Glomerular visceral epithelial cell (primary cell): ENCODE measurements around the gene ARL15.

Source experiments
- DNase-seq: peaks from one replicate; pipeline ENCODE4 v3.0.0-alpha.2; 2016; ENCODE audit errors: extremely low spot score

Gene ARL15

DNA sequence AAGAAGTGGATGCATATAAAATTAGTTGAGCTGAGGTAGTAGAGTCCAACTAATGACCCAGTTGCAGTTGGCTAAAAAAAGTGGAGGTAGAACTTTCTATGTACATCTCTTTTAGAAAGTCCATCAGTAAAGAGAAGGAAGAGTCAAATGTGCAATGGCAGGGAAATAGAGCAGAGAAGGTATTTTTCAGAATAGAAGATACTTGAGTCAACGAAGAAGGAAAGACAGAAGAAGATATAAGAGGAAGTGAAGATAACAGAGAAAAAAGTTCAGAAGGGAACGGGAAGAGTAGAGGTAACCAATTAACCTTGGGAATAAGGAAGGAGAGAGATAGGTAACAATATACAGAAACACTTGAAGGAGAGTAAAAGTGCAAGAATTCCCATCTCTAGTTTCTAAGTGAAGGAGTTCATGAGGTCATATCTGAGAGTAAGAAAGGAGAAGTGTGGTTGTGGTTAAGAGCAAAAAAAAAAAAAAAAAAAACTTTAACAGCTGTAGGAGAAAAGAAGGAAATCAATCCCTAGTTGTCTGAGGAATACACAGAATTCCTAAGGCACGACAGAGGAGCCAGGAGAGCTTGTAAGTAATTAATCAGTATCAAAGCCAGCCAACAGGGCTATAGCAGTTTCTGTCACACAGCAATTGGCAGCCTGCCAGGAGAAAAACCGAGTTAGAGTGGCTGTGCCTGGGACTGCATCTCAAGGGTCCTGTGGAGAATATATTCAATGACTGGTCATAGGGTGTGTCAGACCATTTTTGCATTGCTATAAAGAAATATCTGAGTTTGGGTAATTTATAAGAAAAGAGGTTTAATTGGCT is 61.0 kb downstream of the ARL15 start:
- DNase-seq: peak; percentile 71

DNA sequence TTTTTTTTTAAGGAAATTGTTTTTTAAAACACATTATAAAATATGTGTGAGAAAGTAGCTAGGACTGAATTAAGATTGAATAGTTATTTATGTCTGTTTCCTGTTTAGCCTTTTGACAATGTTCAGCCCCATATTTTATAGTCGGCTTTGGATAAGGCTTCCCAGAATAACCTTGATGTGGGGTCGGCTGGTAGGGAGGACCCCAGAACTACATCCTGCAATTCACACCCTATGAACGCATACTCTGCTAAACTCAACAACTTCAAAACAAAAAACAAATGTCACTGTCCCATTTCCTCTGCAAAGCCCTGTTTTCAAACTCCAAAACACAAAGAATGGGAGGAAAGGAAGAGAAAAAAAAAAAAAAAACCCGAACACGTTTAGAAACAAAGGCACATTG is 63.1 kb downstream of the ARL15 start:
- no peak for DNase-seq

DNA sequence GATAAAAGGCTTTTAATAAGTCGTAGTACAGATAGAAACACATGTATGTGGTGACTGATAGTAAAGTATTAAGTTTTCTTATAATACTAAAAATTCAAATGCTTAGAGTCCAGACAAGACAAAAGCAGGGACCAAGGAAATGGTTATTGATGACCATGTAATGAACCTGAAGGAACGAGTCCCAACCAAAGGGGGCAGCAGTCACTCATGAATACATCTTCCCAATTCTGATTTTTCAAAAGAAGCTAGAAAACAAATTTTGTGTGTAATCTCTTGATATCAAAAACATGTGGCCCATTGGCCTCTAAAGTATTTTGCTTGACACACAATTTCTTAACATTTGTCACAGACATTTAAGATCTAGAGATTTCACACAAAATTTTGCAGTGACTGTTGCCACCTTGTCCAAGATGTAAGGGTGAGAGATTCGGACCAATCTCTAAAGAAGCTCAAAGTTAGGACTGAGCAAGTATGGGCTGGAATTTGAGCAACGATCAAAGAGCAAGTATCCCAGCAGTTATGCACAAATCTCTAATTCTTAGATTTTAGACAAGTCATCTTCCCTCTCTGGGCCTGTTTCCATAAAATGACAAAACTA is 66.8 kb downstream of the ARL15 start:
- DNase-seq: peak; percentile 48

GRCh38 chr5:54242297-54242696 is 68.1 kb downstream of the ARL15 start:
- no peak for DNase-seq

DNA sequence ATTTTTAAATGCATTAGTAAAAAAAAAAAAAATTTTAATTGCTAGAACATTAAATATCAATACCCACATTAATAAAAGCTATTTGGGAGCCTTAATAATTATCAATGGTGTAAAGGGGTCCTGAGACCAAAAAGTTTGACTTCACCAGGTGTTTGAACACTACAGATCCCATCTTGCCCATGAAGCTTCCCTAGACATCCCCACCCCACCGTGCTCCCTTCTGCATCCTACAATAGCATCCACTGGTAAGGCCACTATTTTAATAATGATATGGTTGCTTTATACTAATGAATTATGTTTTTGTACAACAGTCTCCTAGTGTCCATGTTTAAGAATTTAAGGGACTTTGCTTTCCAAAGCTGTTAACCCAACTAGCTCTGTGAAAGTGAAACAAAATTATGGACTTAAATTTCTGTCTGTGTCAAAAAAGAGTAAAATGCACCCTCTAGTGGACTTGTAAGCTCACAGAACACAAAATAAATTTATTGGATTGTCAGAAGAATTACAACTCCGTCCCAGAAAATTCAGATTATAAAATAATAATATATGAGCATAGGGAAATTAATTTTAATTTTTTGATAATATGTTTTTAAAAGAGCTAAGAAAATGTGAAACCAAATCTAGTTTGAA is 76.0 kb downstream of the ARL15 start:
- peak; percentile 44 for DNase-seq

DNA sequence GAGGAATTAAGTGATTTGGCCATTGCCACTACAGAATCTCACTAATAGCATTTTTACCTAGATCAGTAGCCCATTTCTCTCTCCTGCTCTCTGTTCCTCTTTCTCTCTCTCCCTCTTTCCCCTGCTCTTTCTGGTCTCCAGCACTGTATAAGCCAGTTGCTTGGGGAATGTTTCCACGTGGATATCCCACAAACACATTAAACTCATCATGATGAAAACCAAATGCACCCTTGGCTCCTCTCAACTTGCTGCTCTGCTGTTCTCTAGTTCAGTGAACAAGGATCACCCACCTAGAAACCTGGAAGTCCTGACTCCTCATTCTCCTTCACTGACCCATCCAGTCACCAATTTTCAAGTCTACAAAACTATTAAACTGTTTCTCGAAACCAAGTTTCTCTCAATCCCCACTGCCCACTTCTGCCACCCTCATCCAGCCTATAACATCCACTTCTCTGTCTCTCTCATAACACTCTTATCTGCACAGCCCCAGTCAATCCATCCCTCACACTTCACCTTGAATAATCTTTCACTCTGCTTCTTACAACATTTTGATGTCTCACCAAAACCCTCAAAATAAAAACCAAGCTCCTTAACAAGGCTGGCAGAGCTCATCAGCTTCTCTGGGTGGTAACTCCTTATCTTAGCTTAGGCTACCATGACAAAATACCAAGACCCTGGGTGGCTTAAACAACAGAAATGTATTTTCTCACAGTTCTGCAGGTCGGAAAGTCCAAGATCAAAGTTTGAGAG is 79.3 kb downstream of the ARL15 start:
- no peak for DNase-seq

DNA sequence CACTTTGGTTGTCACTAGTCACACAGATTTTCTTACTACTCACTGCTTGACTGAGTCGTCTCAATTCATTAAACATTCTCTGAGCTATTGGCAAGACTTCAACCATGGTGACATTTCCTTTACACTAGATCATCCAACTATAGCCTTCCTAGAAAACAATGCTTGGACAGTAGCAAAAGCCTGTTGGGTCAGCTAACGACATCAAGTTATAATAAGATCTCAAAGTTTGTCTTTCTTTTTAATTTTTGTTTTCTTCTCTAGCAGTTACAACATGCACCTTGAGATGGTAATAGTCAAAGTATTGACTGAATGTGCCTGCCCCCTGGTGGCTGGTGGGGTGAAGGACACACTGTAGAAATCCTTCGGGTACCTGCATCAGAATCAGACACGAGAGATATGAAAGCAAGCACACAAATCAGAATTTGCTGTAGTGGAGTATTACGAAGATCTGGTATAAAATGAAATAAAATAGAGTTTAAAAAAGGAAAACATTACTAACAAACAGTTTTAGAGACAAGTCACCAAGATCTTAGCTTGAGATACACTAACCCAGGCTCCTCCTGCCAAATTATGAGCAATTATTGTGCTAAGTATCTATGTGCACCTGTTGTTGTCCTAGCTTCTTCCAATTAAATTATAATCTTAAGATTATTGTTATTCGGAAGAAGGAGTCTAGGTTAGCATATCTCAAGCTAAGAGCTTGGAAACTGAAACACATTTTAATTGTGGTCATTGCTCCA is 81.2 kb downstream of the ARL15 start:
- peak; percentile 58 for DNase-seq

DNA sequence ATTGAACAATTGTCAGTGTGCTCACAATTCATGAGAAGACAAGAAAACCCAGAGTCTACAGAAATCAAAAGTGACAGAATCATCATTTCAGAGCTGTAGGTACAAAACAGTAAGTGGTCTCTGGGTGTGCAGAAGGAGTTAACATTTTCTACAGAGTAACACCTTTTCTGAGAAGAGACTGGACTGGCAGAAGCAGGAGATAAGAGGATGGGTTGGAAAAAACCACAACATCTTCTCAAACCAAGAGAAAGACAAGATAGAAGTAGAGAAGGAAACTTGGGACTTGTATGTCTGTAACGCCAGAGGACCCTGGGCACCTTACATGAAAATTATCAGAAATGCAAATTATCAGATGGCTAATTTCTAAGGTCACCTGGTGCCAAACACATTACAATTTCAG is 82.6 kb downstream of the ARL15 start:
- DNase-seq: no peak

DNA sequence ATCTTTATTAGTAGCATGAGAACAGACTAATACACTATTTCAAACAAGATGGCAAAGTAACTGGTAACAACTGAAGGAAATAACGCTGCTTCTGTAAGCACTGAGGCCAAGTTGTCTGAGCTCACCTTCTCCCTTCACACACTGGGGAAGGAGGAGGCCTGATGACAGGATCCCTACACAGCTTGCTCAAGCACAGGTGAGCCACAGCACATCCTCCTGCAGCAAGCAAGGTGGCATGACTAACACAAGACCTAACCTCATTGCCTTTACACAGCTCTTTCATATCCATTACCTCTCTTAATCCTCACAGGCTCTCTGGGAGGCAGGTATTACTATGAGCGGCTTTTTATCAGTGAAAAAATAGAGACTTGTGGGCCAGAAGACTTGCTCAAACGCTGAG is 83.3 kb downstream of the ARL15 start:
- DNase-seq: no peak

GRCh38 chr5:54226215-54226614 is 84.2 kb downstream of the ARL15 start:
- peak; percentile 19 for DNase-seq

GRCh38 chr5:54224103-54224826 is 86.1 kb downstream of the ARL15 start:
- DNase-seq: no peak

DNA sequence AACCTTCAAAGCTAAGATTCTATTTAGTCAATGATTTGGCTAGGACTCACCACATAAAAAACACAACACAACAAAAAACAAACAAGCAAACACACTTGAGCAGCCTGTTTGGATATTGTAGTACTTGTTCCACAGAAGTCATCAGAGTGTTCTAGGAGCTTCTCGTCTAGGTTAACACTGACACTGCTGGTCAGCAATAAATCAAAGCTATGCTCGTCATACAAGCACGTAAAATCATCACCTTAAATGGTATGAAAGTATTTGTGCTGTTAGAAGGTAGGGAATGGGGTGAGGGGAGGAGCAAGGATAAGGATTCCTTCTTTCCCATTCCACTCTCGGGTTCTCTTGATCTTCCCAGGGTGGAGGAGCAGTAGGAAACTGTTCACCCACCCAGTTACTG is 88.0 kb downstream of the ARL15 start:
- DNase-seq: no peak

- no peak for DNase-seq
Measured at GRCh38 chr5:54221135-54221534, 89.2 kb downstream of the ARL15 start.

DNA sequence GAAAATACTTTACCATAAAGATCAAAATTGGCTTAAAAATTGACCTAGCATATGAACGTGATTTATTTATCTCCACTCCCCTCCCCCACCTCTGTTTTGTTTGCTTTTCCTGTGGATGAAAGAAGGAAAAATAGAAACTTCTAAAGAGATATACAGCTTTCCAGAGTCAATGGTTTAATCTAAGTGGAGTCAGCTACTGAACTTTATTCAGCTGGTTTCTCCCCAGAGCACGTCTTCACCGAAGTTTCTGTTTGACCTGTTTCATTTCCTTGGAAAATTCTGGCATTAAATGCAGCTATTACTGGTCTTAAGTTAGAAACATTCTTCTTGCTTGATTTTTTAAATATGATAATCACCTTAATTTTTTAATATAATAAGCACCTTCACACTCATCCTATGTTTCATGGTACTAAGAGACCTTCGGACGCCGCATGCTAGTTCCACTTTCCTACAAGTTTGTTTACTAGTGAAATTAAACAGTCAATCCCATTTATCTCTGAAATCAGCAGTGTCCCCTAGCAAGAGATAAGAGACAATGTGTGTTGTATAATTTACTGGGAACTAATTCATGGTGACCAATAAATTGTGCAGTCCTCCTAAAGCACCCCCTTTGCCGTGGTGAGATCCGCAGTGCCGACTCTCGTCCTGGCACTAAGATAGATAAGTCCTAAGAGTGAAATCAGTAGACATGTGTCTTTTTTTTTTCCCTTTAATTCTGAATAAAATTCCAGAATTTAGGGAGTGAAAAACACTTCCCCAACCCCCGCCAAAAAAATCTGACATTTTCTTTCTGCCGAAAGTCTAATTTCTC is 89.9 kb downstream of the ARL15 start:
- DNase-seq: no peak

DNA sequence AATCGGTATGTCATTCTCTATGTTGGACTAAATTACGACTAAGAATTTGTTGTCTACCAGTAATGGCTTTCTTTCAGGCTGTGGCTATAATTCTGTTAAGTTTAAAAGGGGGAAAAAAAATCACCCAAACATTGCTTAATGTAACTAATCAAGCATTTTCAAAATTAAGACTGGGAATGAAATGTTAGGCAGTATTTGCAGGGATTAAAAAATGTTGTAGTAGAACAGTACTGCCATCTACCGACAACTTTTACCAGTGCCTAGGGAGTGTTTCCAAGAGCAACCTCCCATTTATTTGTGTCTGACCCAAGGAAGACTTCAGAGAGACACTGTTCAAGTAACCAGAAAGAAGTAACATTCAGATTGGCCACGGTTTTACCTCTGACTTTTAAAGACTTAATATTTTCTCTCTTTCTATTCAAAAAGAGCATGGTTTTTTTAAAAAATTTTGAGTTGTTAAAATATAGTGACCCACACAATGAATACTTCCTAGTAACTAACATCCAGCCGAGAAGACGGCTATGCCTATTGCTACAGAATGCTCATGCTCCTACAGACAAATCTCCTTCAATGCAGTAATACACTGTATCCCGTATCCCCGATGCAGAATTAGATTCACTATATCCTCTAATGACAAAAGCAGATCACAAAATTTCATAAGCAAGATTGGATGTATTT is 92.4 kb downstream of the ARL15 start:
- peak; percentile 71 for DNase-seq

- no peak for DNase-seq
Measured at GRCh38 chr5:54215233-54215736, 95.1 kb downstream of the ARL15 start.

- no peak for DNase-seq
Measured at GRCh38 chr5:54214722-54215121, 95.7 kb downstream of the ARL15 start.

GRCh38 chr5:54212331-54212730 is 98.0 kb downstream of the ARL15 start:
- no peak for DNase-seq

DNA sequence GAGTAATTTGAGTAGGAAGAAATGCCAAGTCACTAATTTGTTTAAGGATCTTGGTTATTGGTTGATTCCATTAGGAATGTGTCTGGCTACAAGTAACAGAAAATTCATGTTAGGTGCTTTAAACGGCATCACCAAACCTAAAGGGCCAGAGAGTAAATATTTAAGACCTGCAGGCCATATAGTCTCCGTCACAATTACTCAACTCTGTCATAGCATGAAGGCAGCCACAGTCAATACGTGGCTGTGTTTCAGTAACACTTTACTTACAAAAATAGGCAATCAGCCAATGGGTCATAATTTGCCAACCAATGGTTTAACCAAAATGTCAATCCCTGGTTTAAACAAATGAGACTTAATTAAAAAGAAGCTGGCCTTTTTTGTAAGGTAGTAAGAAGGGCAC is 98.5 kb downstream of the ARL15 start:
- no peak for DNase-seq
